SK-N-SH treated with all-trans-retinoic acid at 6 μM for 48 hours (cell line): ENCODE data around the gene HLA-DPA1.

Experiments
- BACH2 ChIP-seq: fragments of 250-450 bp; sonication (Bioruptor Pico); IDR thresholded peaks from 2 replicates; pipeline ENCODE4 v1.9.0; 2021; ENCODE audit warnings: mild to moderate bottlenecking, borderline replicate concordance
- CSDC2 ChIP-seq: fragments of 250-450 bp; sonication (Bioruptor Pico); IDR thresholded peaks from 2 replicates; pipeline ENCODE4 v1.5.0; 2020; ENCODE audit warnings: mild to moderate bottlenecking, moderate library complexity
- CSRNP3 ChIP-seq: fragments of 250-450 bp; sonication (Bioruptor Pico); IDR thresholded peaks from 2 replicates; pipeline ENCODE4 v1.5.1; 2021; ENCODE audit warnings: mild to moderate bottlenecking, moderate library complexity
- PPARA ChIP-seq: fragments of 250-450 bp; sonication (Bioruptor Pico); IDR thresholded peaks from 2 replicates; pipeline ENCODE4 v1.5.0; 2020; ENCODE audit warnings: mild to moderate bottlenecking, borderline replicate concordance
- RARB ChIP-seq: fragments of 250-450 bp; sonication (Bioruptor Pico); IDR thresholded peaks from 2 replicates; pipeline ENCODE4 v1.8.0; 2021; ENCODE audit warnings: mild to moderate bottlenecking, moderate library complexity
- SNAI2 ChIP-seq: fragments of 250-450 bp; sonication (Bioruptor Pico); IDR thresholded peaks from 2 replicates; pipeline ENCODE4 v1.5.0; 2020; ENCODE audit warnings: mild to moderate bottlenecking, moderate library complexity
- TCF4 ChIP-seq: fragments of 250-450 bp; sonication (Bioruptor Pico); IDR thresholded peaks from 2 replicates; pipeline ENCODE4 v1.8.0; 2021; ENCODE audit warnings: mild to moderate bottlenecking, moderate library complexity, borderline replicate concordance
- TOX ChIP-seq: fragments of 250-450 bp; sonication (Bioruptor Pico); IDR thresholded peaks from 2 replicates; pipeline ENCODE4 v1.8.0; 2021; ENCODE audit warnings: mild to moderate bottlenecking, moderate library complexity, borderline replicate concordance
- ZNF8 ChIP-seq: fragments of 450-650 bp; formaldehyde crosslinking; IDR thresholded peaks from 2 replicates; pipeline ENCODE4 v1.5.0; 2020; ENCODE audit warnings: mild to moderate bottlenecking, moderate library complexity
- TF ChIP-seq, protein P1 (sequence below): fragments of 250-450 bp; sonication (Bioruptor Pico); IDR thresholded peaks from 2 replicates; pipeline ENCODE4 v1.5.1; 2020; ENCODE audit warnings: low read depth, mild to moderate bottlenecking, moderate library complexity
- TF ChIP-seq, protein P2 (sequence below): fragments of 250-450 bp; sonication (Bioruptor Pico); IDR thresholded peaks from 2 replicates; pipeline ENCODE4 v1.8.0; 2020; ENCODE audit warnings: mild to moderate bottlenecking, moderate library complexity, borderline replicate concordance

- TF ChIP-seq TCF4 (no peak), TOX (CRISPR knock-in tag) (no peak), CSDC2 (CRISPR knock-in tag) (no peak), PPARA (CRISPR knock-in tag) (no peak), RARB (CRISPR knock-in tag) (no peak), CSRNP3 (CRISPR knock-in tag) (no peak), SNAI2 (CRISPR knock-in tag) (no peak), BACH2 (CRISPR knock-in tag) (no peak), ZNF8 (CRISPR knock-in tag) (no peak)
- TF ChIP-seq, protein P1, sequence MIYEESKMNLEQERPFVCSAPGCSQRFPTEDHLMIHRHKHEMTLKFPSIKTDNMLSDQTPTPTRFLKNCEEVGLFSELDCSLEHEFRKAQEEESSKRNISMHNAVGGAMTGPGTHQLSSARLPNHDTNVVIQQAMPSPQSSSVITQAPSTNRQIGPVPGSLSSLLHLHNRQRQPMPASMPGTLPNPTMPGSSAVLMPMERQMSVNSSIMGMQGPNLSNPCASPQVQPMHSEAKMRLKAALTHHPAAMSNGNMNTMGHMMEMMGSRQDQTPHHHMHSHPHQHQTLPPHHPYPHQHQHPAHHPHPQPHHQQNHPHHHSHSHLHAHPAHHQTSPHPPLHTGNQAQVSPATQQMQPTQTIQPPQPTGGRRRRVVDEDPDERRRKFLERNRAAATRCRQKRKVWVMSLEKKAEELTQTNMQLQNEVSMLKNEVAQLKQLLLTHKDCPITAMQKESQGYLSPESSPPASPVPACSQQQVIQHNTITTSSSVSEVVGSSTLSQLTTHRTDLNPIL (CRISPR knock-in tag): no peak
- TF ChIP-seq, protein P2, sequence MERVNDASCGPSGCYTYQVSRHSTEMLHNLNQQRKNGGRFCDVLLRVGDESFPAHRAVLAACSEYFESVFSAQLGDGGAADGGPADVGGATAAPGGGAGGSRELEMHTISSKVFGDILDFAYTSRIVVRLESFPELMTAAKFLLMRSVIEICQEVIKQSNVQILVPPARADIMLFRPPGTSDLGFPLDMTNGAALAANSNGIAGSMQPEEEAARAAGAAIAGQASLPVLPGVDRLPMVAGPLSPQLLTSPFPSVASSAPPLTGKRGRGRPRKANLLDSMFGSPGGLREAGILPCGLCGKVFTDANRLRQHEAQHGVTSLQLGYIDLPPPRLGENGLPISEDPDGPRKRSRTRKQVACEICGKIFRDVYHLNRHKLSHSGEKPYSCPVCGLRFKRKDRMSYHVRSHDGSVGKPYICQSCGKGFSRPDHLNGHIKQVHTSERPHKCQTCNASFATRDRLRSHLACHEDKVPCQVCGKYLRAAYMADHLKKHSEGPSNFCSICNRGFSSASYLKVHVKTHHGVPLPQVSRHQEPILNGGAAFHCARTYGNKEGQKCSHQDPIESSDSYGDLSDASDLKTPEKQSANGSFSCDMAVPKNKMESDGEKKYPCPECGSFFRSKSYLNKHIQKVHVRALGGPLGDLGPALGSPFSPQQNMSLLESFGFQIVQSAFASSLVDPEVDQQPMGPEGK (CRISPR knock-in tag): no peak
Observed at GRCh38 chr6:33018418-33018817, 55.0 kb downstream of the HLA-DPA1 start.
